GM18505 (cell line): Measurements from ENCODE around the gene ZNF486.
A peak's percentile ranks its signal among the peaks of the same experiment; 100 is the strongest.
"Not testable (repeated sequence)": the region's sequence is repeated elsewhere in the genome, so short reads cannot be mapped to it uniquely, and the experiment has no call there.

ENCODE experiments used
- ATAC-seq: cut with Tn5 transposase; IDR thresholded peaks from one replicate; pipeline ENCODE4 v1.9.1; 2021; ENCODE audit not compliant: unreplicated experiment
- POLR2A ChIP-seq: IDR thresholded peaks from 4 replicates; pipeline ENCODE4 v1.6.1; 2011; ENCODE audit warnings: borderline replicate concordance; ENCODE audit not compliant: insufficient read depth, insufficient read length; ENCODE audit errors: extremely low read depth

Gene ZNF486

GRCh38 chr19:20182222-20182785, 15.3 kb downstream of the ZNF486 start:
- ATAC-seq, result no peak
- TF ChIP-seq POLR2A, result no peak

- ATAC-seq, result no peak
- TF ChIP-seq POLR2A, result no peak
Measured at GRCh38 chr19:20186174-20186573, 19.2 kb downstream of the ZNF486 start.

GRCh38 chr19:20197747-20198146, 30.7 kb downstream of the ZNF486 start:
- ATAC-seq, result no peak
- TF ChIP-seq POLR2A, result no peak

- no peak for ATAC-seq
- no peak for TF ChIP-seq POLR2A
Measured at GRCh38 chr19:20209051-20209450, 42.0 kb downstream of the ZNF486 start.

GRCh38 chr19:20214366-20214765, 47.4 kb downstream of the ZNF486 start:
- not testable (repeated sequence) for ATAC-seq

GRCh38 chr19:20221605-20222004, 54.6 kb downstream of the ZNF486 start:
- not testable (repeated sequence) for ATAC-seq

GRCh38 chr19:20233105-20233504, 66.1 kb downstream of the ZNF486 start:
- no peak for ATAC-seq
- no peak for TF ChIP-seq POLR2A

- no peak for ATAC-seq
- TF ChIP-seq POLR2A, result no peak
Measured at GRCh38 chr19:20235156-20235555, 68.1 kb downstream of the ZNF486 start.

GRCh38 chr19:20237773-20238623, 71.0 kb downstream of the ZNF486 start:
- peak; percentile 85 for ATAC-seq
- TF ChIP-seq POLR2A, result peak; percentile 26

GRCh38 chr19:20243629-20244028, 76.6 kb downstream of the ZNF486 start:
- no peak for ATAC-seq
- TF ChIP-seq POLR2A, result no peak

GRCh38 chr19:20244356-20244755, 77.3 kb downstream of the ZNF486 start:
- no peak for ATAC-seq
- no peak for TF ChIP-seq POLR2A

GRCh38 chr19:20245309-20245708, 78.3 kb downstream of the ZNF486 start:
- no peak for ATAC-seq
- TF ChIP-seq POLR2A, result no peak

- ATAC-seq, result no peak
Measured at GRCh38 chr19:20247016-20247683, 80.1 kb downstream of the ZNF486 start.

GRCh38 chr19:20248258-20248657, 81.2 kb downstream of the ZNF486 start:
- not testable (repeated sequence) for ATAC-seq

More at GRCh38 chr19:20247016-20247683, 80.1 kb downstream of the ZNF486 start:
- no peak for TF ChIP-seq POLR2A
